HG03097 (cell line): ENCODE results near the gene FBXW5.

Experiments
- ATAC-seq: cut with Tn5 transposase; IDR thresholded peaks from one replicate; pipeline ENCODE4 v1.9.1; 2021; ENCODE audit not compliant: unreplicated experiment, low FRiP score

The FBXW5 gene

DNA sequence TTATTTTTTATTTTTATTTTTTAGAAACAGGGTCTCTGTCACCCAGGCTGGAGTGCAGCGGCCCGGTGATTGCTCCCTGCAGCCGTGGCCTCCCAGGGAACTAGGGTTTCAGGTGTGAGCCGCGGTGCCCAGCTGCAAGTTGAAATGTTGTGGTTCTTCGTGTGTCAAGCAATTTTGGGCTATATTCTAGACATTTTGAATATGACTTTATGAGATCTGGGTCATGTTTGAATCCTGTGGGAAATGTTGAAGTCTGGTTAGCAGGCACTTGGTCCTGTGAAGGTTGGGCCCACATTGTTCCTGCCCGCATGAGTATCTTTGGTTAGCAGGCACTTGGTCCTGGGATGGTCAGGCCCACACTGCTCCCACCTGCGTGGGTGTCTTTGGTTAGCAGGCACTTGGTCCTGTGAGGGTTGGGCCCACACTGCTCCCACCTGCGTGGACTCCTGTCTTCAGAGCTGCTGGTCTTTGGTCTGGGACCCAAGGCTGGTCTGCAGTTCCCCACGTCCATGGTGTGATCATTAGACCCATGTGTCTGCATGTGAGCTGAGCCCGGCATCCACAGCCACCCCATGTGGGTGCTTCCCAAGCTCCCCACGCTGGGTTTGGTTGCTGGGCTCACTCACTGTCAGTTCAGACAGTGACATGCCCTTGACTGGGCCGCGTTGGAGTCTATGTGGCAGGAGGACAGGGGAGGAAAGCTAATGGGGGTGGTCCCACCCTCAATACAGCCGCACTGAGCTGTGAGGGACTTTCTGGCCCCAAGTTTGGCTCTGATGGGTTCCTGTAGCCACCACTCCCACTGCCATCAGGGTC is 7.1 kb downstream of the FBXW5 start:
- no peak for ATAC-seq

DNA sequence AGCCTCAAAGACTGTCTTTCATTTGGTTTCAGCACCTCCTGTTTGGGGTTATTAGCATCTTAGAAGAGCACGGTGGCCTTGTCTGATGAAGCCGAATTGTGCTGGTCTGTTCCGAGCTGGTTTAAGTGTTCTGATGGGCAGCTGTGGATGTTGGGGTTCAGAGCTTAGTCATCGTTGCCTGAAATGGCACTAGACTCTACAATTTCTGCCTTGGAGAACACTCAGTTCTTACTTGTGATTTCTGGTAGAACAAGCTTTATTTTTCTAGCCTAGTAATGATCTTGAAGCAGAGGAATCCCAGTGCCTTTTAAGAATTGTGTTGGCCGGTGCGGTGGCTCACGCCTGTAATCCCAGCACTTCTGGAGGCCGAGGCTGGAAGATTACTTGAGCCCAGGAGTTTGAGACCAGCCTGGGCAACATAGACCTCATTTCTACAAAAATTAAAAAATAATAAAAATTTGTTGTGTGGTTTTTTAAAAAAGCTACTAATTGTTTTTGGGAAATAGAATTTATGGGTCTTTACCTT is 7.8 kb downstream of the FBXW5 start:
- ATAC-seq: no peak

DNA sequence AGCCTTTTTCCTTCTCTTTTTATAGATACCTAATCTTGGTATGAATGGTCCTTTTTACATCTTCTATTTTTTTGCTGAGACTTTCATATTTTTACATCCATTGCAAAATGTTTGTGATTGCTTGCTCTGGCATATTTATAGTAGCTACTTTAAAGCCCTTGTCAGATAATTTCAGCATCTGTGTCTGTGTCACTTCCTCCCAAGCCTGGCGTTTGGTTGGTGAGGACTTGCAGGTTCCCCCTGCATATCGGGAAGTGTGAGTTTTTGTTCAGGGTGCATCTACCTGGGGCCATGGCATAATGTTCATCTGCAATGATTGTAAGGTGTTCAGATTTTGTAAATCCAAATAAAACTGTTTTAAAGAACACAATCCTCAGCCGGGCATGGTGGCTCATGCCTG is 8.9 kb downstream of the FBXW5 start:
- ATAC-seq: no peak

DNA sequence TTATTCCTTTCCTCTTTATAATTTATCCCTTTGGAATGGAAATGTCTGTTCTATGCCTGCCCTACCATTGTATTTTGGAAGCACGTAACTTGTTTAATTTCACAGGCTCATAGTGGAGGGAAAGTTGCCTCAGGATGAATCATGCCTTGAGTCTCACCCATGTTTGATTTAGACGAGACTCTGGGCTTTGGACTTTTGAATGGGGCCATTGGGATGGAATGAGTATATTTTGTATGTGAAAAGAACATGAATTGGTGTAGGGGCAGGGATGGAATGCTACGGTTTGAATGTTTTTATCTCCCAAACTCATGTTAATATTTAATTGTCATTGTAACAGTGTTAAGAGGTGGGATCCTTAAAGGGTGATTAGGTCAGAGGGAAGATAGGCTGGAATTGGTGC is 10.3 kb downstream of the FBXW5 start:
- no peak for ATAC-seq

DNA sequence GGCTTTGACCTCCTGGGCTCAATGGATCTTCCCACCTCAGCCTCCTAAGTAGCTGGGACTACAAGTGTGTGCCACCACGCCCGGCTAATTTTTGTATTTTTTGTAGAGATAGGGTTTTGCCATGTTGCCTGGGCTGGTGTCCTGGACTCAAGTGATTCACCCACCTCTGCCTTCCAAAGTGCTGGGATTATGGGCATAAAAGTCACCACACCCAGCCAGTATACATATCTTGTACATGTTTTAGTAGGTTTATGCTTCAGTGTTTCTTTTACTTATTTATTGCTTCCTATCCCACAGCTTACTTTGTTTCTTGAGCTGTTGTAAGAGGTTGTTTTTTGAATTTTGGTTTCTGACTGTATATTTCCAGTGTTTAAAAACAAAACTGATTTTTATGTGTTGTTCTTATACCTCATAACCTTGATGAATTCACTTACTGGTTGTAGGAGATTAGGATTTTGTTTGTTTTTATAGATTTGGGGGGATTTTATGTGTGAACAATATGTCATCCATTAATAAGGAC is 12.9 kb downstream of the FBXW5 start:
- ATAC-seq: no peak

DNA sequence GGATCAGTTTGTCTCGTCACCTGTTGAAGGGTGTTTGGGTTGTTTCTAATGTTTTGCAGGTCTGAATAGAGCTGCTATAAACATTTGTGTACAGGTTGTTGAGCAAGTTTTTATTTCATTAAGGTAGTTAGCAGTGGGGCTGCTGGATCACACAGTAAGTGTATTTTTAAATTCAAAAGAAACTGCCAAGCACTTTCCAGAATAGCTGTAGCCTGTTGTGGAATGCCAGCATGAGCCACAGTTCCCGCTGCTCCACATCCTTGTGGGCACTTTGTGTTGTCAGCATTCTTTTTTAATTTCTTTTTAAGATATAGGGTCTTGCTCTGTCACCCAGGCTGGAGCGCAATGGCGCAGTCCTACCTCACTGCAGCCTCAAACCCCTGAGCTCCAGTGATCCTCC is 14.5 kb downstream of the FBXW5 start:
- no peak for ATAC-seq

DNA sequence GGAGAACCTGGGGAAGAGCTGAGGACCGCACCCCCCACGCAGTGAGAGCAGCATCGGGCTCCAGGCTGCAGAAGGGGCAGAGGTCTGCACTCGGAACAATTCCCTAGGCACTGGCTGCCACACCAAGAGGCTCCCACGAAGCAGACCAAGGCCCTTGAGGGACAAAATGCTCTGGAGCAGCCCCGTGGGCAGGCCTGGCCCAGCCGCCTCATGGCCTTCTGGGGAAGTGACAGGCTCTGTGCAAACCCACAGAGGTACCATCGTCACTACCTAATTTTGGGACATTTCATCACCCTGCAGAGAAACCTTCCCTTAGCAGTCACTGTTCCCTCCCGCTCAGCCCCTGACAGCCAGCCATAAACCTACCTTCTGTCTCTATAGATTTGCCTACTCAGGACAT is 15.9 kb downstream of the FBXW5 start:
- ATAC-seq: no peak

DNA sequence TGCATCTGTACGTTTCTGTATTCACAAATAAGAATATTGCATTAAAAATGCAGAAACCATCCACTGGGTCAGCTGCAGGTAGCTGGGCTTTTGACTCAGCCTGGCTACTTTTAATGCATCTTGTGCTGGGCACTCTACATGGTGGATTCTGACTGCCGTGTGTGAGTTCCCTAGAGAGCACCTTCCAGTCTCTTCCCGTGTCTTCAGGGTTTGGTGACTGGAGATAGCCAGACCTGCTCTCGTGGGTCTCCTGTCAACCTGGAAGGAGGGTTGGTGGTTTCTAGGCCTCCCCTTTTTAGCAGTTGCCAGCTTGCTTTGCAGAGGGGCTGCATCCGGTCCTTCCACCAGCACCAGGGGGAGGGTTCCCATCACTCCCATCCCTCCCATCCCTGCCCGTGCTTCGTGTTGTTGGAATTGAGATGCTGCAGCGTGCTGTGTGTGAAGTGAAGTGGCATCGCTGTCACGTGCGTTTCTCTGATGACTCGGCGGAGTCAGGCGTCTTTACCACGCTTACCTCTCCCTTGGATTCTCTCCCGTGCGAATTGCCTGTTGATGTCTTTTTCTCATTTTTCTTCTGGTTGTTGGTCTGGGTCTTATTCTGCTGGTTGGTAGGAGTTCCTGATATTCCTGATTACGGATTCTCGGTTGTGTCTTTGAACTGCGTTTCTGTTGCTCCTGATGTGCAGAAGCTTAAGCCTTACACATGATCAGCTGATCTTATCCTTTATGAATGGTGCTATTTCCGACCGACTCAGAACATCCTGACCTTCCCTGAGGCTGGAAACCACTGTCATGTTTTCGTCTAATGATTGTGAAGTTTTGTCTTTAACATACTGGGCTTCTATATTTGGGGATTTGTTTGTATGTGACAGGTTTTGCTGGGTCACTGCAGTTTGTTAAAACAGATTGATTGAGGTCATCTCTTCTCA is 16.9 kb downstream of the FBXW5 start:
- ATAC-seq: no peak

DNA sequence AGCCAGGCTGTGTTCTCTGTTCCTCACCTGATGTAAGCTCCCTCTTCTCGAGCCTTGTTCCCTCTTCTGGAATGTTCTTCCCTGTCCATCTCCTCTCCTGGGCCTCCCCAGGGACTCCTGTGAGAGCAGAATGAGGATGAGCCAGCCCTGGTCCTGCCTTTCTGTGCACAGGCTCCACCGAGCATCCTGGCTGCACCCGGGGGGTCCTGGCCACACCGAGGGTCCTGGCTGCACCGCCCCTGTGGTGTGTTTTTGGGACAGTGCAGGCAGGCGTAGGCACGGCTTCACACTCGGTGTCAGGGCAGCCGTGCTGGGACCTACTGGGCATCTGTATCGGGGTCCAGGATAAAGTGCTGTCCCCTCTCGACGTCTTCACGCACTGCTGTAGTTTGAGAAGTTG is 17.8 kb downstream of the FBXW5 start:
- ATAC-seq: no peak

DNA sequence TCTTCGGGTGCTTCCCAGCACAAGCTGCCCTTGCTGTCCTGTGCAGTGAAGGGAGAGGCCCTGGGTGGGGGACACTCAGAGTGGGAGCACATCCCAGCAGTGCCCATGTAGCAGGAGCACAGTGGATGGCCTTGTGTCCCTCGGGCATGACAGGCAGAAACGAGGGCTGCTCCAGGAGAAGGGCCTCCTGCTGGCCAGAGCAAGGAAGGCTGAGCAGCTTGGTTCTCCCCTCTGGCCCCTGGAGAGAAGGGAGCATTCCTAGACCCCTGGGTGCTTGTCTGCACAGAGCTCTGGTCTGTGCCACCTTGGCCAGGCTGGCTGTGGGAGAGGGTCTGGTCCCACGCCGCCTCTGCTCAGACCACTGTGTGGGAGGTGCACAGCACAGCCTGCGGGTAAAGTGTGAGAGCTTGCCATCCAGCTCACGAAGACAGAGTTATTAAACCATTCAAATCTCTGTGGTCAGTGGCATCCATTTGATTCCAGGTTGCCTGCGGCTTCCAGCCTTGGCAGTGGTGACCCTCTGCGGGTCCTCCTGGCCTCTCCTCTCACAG is 18.3 kb downstream of the FBXW5 start:
- no peak for ATAC-seq

DNA sequence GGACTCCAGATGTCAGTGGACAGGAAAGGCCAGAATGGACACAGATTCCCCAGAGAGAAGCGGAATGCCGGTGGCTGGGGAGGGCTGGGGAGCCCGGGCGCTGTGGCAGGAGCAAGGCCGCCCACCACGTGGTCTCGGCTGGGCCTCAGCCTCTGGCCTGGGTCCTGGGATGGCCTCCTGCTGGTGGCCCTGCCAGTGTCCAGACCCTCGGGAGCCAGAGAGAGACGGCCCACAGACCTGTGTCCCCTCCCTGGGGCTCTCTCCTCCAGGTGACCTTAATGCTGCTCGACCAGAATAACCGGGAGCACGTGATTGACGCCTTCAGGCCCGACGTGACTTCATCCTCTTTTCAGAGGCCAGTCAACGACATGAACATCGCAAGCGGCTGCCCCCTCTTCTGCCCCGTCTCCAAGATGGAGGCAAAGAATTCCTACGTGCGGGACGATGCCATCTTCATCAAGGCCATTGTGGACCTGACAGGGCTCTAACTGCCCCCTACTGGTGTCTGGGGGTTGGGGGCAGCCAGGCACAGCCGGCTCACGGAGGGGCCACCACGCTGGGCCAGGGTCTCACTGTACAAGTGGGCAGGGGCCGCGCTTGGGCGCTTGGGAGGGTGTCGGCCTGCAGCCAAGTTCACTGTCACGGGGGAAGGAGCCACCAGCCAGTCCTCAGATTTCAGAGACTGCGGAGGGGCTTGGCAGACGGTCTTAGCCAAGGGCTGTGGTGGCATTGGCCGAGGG is 19.0 kb downstream of the FBXW5 start:
- no peak for ATAC-seq

DNA sequence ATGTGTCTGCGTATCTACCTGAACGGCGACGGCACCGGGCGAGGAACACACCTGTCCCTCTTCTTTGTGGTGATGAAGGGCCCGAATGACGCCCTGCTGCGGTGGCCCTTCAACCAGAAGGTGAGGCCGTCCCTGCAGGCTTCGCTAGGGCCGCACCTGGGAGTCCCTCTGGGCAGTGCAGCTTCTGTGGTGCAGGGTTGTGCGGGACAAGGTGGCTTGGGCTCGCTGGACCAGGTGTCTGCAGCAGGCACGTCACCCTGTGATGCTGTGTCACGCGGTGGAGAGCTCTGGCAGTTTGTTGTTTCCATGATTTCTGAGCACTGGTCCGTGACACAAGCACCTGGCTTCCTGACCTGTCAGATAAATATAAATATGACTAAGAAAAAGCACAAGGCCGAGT is 20.7 kb downstream of the FBXW5 start:
- ATAC-seq: no peak

DNA sequence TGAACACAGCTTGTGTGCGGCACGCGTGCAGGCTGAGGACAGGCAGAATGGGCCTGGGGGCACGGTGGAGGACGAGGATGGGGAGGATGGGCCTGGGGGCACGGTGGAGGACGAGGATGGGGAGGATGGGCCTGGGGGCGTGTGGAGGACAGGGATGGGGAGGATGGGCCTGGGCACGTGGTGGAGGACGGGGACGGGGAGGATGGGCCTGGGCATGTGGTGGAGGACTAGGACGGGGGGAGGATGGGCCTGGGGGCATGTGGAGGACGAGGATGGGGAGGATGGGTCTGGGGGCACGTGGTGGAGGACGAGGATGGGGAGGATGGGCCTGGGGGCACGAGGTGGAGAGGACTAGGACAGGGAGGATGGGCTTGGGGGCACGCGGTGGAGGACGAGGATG is 22.0 kb downstream of the FBXW5 start:
- ATAC-seq: no peak

DNA sequence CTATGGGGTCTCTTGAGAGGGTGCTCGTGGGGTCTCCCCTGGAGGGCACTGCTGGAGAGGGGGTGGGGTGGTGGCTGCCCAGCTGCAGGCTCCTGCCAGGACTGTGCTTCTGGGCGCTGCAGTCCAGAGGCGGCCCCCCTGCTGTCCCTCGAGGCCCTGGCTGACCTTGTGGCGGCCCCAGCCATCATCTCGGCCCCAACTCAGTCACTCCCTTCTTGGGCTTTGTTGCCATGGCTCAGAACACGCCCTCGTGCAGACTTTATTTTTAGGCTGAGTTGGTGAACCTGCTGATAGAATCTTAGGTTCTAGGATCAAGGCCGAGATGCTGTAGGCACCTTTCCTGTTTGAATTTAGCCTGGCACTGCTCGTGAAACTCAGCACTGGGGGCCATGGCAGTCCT is 22.8 kb downstream of the FBXW5 start:
- ATAC-seq: no peak

DNA sequence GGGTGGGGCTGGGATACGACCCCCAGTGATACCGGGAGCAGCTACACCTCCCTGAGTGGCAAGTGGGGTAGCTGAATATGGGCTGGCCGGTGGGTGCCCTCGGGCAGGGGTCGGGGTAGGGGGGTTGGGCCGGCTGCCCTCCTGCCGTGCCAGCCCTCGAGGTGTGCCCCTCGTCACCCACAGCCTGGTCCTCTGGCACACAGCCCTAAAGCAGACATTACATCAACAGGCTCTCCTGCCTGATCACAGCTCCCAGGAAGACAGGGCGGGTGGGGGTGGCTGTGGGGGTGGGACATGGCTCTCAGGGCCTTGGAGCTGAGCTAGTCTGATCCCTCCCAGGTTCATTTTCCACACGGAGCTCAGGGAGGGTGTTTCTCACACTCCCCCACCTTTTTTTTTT is 23.2 kb downstream of the FBXW5 start:
- no peak for ATAC-seq

DNA sequence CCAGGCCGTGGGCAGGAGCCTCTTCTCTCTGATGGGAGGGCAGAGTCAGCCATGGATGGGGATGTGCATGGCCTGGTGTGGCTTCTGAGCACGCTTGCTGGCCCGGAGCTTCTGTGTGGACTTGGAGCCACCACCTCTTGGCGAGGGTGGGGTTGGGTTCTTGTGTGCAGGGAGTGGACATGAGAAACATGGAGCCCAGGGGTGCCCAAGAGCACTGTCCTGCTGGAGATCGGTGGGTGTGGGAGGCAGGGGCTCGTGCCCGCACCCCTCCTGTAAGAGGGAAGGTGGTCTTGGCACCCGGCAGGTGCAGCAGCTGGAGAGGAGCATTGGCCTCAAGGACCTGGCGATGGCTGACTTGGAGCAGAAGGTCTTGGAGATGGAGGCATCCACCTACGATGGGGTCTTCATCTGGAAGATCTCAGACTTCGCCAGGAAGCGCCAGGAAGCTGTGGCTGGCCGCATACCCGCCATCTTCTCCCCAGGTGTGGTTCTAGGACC is 23.8 kb downstream of the FBXW5 start:
- ATAC-seq: no peak

DNA sequence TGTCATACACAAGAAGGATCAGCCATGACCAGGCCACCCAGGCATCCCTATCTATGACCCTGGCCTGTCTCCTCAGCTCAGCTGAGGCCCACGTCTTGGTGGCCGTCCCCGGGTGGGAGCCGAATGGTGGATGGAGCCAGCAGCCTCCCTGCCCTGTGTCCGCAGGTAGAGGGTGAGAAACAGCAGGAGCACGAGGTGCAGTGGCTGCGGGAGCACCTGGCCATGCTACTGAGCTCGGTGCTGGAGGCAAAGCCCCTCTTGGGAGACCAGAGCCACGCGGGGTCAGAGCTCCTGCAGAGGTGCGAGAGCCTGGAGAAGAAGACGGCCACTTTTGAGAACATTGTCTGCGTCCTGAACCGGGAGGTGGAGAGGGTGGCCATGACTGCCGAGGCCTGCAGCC is 24.5 kb downstream of the FBXW5 start:
- no peak for ATAC-seq

DNA sequence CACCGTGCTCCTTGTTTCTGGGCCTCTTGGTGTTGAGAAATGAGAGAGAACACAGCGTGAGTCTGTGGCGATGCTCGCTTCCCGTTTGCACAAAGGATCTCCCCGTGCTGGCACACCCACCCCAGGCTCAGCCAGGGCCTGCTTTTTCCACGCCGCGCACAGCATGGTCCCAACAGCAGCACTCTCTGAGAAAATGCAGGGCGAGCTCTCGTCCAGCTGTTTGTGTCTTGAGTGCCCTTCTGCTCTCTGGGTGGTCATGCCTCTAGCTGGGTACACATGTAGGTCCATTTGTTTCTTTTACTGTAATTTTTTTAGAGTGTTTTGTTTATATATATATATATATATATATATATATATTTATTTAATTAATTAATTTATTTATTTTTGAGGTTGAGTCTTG is 26.6 kb downstream of the FBXW5 start:
- ATAC-seq: no peak

DNA sequence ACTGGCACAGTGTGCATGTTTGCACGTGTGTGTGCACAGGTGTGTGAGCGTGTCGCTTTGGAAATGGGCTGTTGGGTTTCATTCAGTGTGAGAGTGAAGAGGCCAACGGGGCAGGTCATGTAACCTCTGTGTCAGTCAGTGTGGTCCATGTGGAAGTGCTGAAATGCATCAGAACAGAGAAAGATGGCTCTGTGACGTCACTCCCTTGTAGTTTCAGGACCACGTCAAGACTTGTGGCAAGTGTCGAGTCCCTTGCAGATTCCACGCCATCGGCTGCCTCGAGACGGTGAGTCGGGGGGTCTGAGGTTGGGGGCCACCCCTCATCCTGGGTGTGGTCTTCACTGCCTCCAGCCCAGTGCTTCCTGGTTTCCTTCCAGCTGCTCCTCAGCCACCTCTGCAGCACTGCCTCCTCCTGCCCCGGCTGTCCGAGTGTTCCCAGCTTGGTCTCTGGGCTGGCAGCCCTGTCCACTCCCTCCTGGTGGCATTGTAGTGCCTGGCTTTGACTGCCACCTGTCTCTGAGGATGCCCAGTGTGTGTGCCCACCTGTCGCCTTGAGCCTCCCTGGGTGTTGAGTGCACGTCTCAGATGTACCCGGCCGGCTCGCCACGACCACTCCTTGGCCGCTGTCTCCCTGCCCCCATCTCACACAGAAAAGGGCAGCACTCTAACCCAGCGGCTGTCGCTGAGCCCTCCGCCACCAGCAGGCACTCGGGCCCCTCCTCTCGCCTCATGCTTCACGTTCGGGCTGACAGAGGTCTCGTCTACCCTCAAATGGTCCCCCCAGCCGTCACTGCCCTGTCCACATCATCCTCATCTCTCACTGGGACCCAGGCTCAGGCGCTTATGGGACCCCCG is 28.0 kb downstream of the FBXW5 start:
- ATAC-seq: no peak
